Natural killer cell treated with Interleukin-12 subunit alpha and Interleukin-12 subunit beta and Interleukin-15 and Interleukin-18, amount 100 ng/mL, for 72 hours (primary cell): ENCODE results near the gene COG7. TPM values are rescaled to one million over a fixed set of nuclear protein-coding genes. Genes with fewer than 3 reads are reported as not detected.
"Not testable (repeated sequence)": the region's sequence is repeated elsewhere in the genome, so short reads cannot be mapped to it uniquely, and the experiment has no call there.

Experiments
- ATAC-seq, 2 donors: fragments of 150-1000 bp; cut with Tn5 transposase in 1 of 2; sonication (Bioruptor Pico), chemical (Tn5 transposase) in 1 of 2; 2 replicates each; pipeline ENCODE4 v1.10.0; 2021
- DNase-seq: peaks from one replicate; pipeline ENCODE4 v3.0.0; 2022; ENCODE audit warnings: low spot score
- H3K27ac Mint-ChIP-seq, 2 donors: 1 replicate in 1 of 2; 2 replicates in 1 of 2; pipeline ENCODE4 v1.8.0; 2022; ENCODE audit warnings: mixed read lengths in 2 of 2, mild to moderate bottlenecking in 1 of 2, moderate library complexity in 1 of 2
- H3K27me3 Mint-ChIP-seq, 2 donors: 1 replicate in 1 of 2; 2 replicates in 1 of 2; pipeline ENCODE4 v1.8.0; 2022; ENCODE audit warnings: mixed read lengths in 2 of 2
- H3K36me3 Mint-ChIP-seq: one replicate; pipeline ENCODE4 v1.8.0; 2022; ENCODE audit warnings: mixed read lengths
- H3K4me1 Mint-ChIP-seq, 2 donors: 1 replicate in 1 of 2; 2 replicates in 1 of 2; pipeline ENCODE4 v1.8.0; 2022; ENCODE audit warnings: low read depth in 2 of 2, mixed read lengths in 2 of 2, mild to moderate bottlenecking in 1 of 2
- H3K4me3 Mint-ChIP-seq: one replicate; pipeline ENCODE4 v1.8.0; 2022; ENCODE audit warnings: mixed read lengths
- H3K9me3 Mint-ChIP-seq: 2 replicates; pipeline ENCODE4 v1.8.0; 2022; ENCODE audit warnings: mixed read lengths
- total RNA-seq, 2 donors: library from RNA; stranded (reverse); gene quantifications; one replicate each; pipeline ENCODE4 v1.2.3, GENCODE V29; 2022

Gene COG7
- total RNA-seq, 2 donors from 2014 or later = 21.9 to 28.2 TPM

- H3K4me1 Mint-ChIP-seq = no peaks in the 10 kb centered on the region
- ATAC-seq (no peak), DNase-seq (no peak)
- H3K27me3 Mint-ChIP-seq = no peaks in the 10 kb centered on the region
- H3K9me3 Mint-ChIP-seq = no peaks in the 10 kb centered on the region
- no peak overlapping the region for H3K27ac Mint-ChIP-seq
- no peak overlapping the region for H3K4me3 Mint-ChIP-seq
- H3K36me3 Mint-ChIP-seq = no peaks in the 10 kb centered on the region
Measured at GRCh38 chr16:23416816-23417215, 36.2 kb downstream of the COG7 start.

- ATAC-seq = no peak
- Mint-ChIP-seq H3K4me3 (no peak overlapping the region), H3K36me3 (no peaks in the 10 kb centered on the region), H3K27me3 (no peaks in the 10 kb centered on the region), H3K4me1 (no peaks in the 10 kb centered on the region), H3K27ac (no peak overlapping the region), H3K9me3 (no peaks in the 10 kb centered on the region)
- no peak for DNase-seq
Measured at GRCh38 chr16:23414731-23415130, 38.3 kb downstream of the COG7 start.

GRCh38 chr16:23410176-23410575, 42.8 kb downstream of the COG7 start:
- Mint-ChIP-seq H3K4me3 (no peak overlapping the region), H3K9me3 (no peaks in the 10 kb centered on the region), H3K27ac (no peak overlapping the region), H3K27me3 (no peaks in the 10 kb centered on the region), H3K4me1 (no peaks in the 10 kb centered on the region), H3K36me3 (peaks cover 8% of the 10 kb centered on the region)
- ATAC-seq = no peak
- DNase-seq = no peak

- H3K4me1 Mint-ChIP-seq = no peaks in the 10 kb centered on the region
Measured at GRCh38 chr16:23409522-23409921, 43.5 kb downstream of the COG7 start.

GRCh38 chr16:23408823-23409298, 44.1 kb downstream of the COG7 start:
- Mint-ChIP-seq H3K36me3 (peaks cover 8% of the 10 kb centered on the region), H3K9me3 (no peaks in the 10 kb centered on the region), H3K4me3 (no peak overlapping the region), H3K27me3 (no peaks in the 10 kb centered on the region), H3K4me1 (no peaks in the 10 kb centered on the region), H3K27ac (no peak overlapping the region)
- DNase-seq (no peak), ATAC-seq (peak; percentile 9 to 20)

More at GRCh38 chr16:23409522-23409921, 43.5 kb downstream of the COG7 start:
- Mint-ChIP-seq H3K4me3 (no peak overlapping the region), H3K27ac (no peak overlapping the region), H3K36me3 (peaks cover 8% of the 10 kb centered on the region), H3K27me3 (no peaks in the 10 kb centered on the region), H3K9me3 (no peaks in the 10 kb centered on the region)
- DNase-seq (no peak), ATAC-seq (no peak)

GRCh38 chr16:23408242-23408822, 44.7 kb downstream of the COG7 start:
- Mint-ChIP-seq H3K4me1 (no peaks in the 10 kb centered on the region), H3K9me3 (no peaks in the 10 kb centered on the region), H3K27me3 (no peaks in the 10 kb centered on the region), H3K36me3 (peaks cover 10% of the 10 kb centered on the region), H3K4me3 (no peak overlapping the region), H3K27ac (no peak overlapping the region)
- no peak for ATAC-seq
- DNase-seq = no peak

GRCh38 chr16:23407436-23408127, 45.4 kb downstream of the COG7 start:
- Mint-ChIP-seq H3K4me1 (no peaks in the 10 kb centered on the region), H3K36me3 (peaks cover 17% of the 10 kb centered on the region), H3K27ac (no peak overlapping the region), H3K4me3 (no peak overlapping the region), H3K27me3 (no peaks in the 10 kb centered on the region), H3K9me3 (no peaks in the 10 kb centered on the region)
- DNase-seq (no peak), ATAC-seq (no peak)

- H3K4me3 Mint-ChIP-seq = no peak overlapping the region
- H3K36me3 Mint-ChIP-seq = peaks cover 20% of the 10 kb centered on the region
Measured at GRCh38 chr16:23406546-23407240, 46.3 kb downstream of the COG7 start.

GRCh38 chr16:23406024-23406423, 47.0 kb downstream of the COG7 start:
- Mint-ChIP-seq H3K4me1 (no peaks in the 10 kb centered on the region), H3K27ac (no peak overlapping the region), H3K36me3 (peaks cover 24% of the 10 kb centered on the region), H3K4me3 (no peak overlapping the region), H3K27me3 (no peaks in the 10 kb centered on the region), H3K9me3 (no peaks in the 10 kb centered on the region)
- DNase-seq (no peak), ATAC-seq (no peak)

More at GRCh38 chr16:23406546-23407240, 46.3 kb downstream of the COG7 start:
- Mint-ChIP-seq H3K27ac (no peak overlapping the region), H3K9me3 (no peaks in the 10 kb centered on the region), H3K27me3 (no peaks in the 10 kb centered on the region), H3K4me1 (no peaks in the 10 kb centered on the region)
- DNase-seq (no peak), ATAC-seq (no peak)

- Mint-ChIP-seq H3K27me3 (no peaks in the 10 kb centered on the region), H3K4me1 (peaks cover 0 to 4% of the 10 kb centered on the region in 2 donors), H3K36me3 (peaks cover 34% of the 10 kb centered on the region), H3K9me3 (no peaks in the 10 kb centered on the region), H3K27ac (no peak overlapping the region), H3K4me3 (no peak overlapping the region)
- no peak for ATAC-seq
- DNase-seq = no peak
Measured at GRCh38 chr16:23403547-23403946, 49.4 kb downstream of the COG7 start.

GRCh38 chr16:23402100-23402499, 50.9 kb downstream of the COG7 start:
- Mint-ChIP-seq H3K27me3 (no peaks in the 10 kb centered on the region), H3K4me3 (no peak overlapping the region), H3K4me1 (peaks cover 0 to 4% of the 10 kb centered on the region in 2 donors), H3K36me3 (peaks cover 38% of the 10 kb centered on the region), H3K9me3 (no peaks in the 10 kb centered on the region), H3K27ac (no peak overlapping the region)
- ATAC-seq = no peak
- no peak for DNase-seq

- H3K9me3 Mint-ChIP-seq = no peaks in the 10 kb centered on the region
- H3K4me3 Mint-ChIP-seq = no peak overlapping the region
- H3K36me3 Mint-ChIP-seq = peaks cover 38% of the 10 kb centered on the region
- H3K27ac Mint-ChIP-seq = no peak overlapping the region
- peaks cover 0 to 4% of the 10 kb centered on the region in 2 donors for H3K4me1 Mint-ChIP-seq
- DNase-seq = no peak
- H3K27me3 Mint-ChIP-seq = no peaks in the 10 kb centered on the region
- ATAC-seq = no peak
Measured at GRCh38 chr16:23401139-23401538, 51.9 kb downstream of the COG7 start.

GRCh38 chr16:23400447-23400846, 52.5 kb downstream of the COG7 start:
- H3K27me3 Mint-ChIP-seq, ATAC-seq, H3K4me3 Mint-ChIP-seq, H3K9me3 Mint-ChIP-seq, H3K4me1 Mint-ChIP-seq, H3K27ac Mint-ChIP-seq, DNase-seq: not testable (repeated sequence)
- H3K36me3 Mint-ChIP-seq = peaks cover 38% of the 10 kb centered on the region
